HG03025 (cell line): ENCODE measurements around the gene ORMDL2.
"Not testable (repeated sequence)": the region's sequence is repeated elsewhere in the genome, so short reads cannot be mapped to it uniquely, and the experiment has no call there.

Experiments used
- ATAC-seq: cut with Tn5 transposase; IDR thresholded peaks from one replicate; pipeline ENCODE4 v1.9.1; 2021; ENCODE audit warnings: mild to moderate bottlenecking, moderate library complexity; ENCODE audit not compliant: unreplicated experiment, low FRiP score

The ORMDL2 gene

DNA sequence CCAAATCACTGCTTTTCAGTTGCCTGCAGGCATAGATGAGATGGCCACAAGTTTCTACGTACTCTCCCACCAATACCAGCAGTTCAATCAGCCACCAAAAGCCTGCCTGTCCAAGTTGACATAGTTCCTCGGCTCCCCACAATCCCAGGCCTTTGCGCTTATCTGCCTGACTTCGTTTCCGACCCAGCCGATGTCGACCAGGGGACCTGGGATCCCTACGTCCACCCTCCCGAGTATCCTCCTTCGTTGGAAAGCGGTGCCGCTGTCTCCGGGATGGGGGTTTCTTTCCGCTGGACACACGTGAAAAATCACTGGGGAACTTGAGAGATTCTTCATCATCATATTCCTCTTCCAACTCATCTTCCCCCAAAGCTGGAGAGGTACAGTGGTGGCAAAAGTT is 10.0 kb downstream of the ORMDL2 start:
- ATAC-seq: no peak

- no peak for ATAC-seq
These were observed 10.5 kb downstream of the ORMDL2 start for GRCh38 chr12:55828357-55828756.

DNA sequence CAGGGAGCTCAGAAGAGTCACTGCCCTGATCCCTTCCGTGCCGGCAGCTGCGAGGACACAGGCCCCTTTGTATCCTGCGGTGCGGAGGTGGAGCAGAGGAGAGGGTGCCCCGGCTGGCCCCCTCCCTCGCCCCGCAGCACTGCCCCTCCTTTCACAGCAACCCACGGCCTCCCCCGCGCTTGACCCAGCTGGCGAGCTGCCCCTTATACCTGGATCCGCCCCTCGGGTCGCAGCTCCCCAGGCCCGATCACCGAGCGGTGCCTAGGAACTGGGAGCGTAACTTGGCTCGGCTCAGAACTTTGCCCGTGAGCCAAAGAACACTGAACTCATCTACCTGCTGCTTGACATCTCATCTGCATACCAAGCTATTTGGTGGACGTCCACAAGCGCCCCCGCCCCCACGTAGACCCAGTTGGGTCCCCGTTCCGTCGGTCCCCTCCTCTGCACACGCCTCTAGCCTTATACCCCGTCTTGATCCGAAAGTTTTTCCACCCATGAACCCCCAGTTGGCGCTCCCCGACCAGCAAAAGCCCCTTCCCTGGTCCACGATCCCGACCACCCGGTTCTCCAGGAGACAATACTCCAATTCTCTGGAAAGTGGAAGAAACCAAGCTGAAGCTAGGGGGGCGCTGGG is 12.2 kb downstream of the ORMDL2 start:
- ATAC-seq: peak; percentile 20

GRCh38 chr12:55830601-55831446 is 13.0 kb downstream of the ORMDL2 start:
- no peak for ATAC-seq

GRCh38 chr12:55831447-55831815 is 13.6 kb downstream of the ORMDL2 start:
- no peak for ATAC-seq

- no peak for ATAC-seq
These were observed 15.2 kb downstream of the ORMDL2 start for GRCh38 chr12:55833056-55833455.

DNA sequence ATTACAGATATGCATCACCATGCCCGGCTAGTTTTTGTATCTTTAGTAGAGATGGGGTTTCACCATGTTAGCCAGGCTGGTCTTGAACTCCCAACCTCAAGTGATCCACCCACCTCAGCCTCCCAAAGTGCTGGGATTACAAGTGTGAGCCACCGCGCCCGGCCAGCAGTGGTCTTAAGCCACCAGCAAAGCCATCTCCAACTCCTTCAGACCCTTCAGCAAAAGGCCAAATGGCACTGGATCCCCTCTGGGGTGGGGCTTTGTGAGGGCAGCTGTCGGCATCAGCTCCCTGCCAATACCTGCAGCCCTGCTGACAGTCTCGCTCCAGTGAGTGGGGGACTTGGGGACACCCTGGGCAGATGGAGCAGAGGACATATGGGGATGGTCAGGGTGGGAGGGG is 16.6 kb downstream of the ORMDL2 start:
- ATAC-seq: not testable (repeated sequence)

DNA sequence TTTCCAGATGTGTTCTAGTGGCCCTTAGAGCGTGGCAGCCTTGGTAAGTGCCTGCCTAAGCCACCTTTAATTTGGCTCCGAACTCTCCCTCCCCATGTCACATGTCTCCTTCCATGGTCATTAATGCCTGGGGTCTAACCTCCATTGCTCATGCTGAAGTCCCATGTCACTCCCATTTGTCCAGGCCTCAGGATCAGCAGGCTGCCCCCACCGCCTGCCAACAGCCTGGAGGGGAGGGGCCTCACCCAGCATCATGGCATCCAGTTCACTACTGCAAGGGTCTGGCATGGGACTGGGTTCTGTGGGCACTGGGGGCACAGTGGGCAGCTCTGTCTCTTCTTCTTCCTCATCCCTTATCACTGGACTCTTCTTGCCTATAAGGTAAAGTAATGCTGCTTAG is 20.5 kb downstream of the ORMDL2 start:
- ATAC-seq: no peak

DNA sequence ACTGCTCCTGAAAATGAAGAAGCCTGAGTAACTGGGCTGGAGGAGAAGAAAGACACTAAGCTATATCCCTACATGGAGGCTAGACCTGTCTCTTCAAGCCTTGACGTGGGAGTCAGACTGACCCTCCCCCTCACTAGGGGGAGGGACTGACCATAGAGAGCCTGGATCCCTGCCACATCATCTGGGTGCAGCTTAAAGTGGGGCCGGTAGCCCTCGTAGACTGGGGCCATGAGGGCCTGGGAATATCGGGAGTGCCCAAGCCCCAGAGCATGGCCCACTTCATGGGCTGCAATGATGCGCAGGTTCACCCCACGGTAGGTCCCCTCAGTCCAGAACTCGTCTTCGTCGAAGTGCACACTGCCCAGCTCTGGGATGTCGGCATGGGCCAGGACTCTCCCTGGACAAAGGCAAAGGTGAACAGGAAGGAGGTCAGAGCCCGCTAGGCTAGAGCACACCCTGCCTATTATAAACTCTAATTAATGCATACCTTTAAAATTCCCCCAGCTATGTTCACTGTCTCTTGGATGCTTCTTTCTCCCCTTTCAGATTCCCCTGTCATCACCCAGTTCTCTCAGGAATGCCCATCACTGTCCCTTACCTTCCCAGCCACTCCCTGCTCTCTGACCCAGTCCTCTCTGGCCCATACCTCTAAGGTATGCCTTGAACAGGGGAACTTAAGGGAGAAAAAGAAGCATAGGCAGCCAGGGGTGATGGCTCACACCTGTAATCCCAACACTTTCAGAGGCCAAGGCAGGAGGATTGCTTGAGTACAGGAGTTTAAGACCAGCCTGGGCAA is 21.7 kb downstream of the ORMDL2 start:
- no peak for ATAC-seq

DNA sequence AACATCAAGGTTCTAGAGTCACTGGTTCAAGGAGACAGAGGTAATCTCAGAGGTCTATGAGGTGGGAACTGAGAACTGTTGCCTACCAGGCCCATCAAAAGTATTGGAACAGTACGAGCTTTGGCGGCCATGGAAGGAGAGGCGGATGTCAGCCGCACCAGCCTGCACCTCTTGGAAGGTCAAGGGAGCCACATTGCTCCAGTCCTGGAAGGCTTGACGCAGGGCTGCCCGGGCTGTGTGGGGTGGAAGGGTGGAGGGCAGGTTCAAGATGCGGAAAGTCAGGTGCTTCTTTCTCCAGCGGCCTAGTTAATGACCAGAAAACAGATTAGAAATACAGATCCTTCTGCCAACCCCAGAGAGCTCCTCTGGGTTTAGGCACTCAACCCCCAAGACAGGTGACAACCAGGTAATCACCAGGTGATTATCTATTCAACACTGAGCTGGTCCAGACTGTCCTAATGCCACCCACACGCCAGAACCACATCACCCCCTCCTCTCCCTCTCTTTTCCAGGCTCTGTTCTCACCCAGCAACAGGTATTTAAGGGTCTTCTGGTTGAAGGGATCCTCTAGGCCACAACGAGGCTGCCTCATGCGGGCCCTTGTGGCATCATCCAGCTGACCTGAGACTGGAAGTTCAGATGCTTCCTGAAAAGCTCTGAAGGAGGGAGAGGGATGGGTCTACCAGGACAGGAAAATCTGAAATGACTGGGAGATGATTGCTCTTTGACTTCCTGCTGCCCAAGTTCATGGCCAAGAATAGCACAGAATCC is 22.9 kb downstream of the ORMDL2 start:
- no peak for ATAC-seq

GRCh38 chr12:55842681-55843429 is 25.0 kb downstream of the ORMDL2 start, which contains the start of gene MMP19:
MMP19 (minus strand) TSS chr12:55842936; CDS start chr12:55842830, 106 bp downstream.
- ATAC-seq: no peak

GRCh38 chr12:55843431-55843830 is 25.6 kb downstream of the ORMDL2 start:
- ATAC-seq: no peak

GRCh38 chr12:55844961-55845360 is 27.1 kb downstream of the ORMDL2 start:
- no peak for ATAC-seq

DNA sequence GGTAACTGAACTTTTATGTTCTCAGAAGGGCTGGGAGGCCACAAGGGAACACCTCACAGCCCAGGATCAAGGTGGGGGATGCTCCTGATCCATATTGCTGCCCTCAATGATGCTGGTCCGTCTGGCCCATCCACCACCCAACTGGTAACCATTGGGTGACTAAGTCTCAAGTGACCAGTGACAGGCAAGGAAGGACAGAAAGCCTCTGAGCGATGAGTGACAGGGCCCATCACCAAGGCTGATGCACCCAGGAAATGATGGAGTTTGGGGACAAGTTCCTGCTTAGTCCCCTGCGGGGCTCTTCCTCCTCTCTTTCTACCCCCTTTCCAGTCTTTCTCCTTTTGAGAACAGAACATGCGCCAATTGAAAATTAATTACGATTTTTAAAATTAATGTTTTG is 27.5 kb downstream of the ORMDL2 start:
- ATAC-seq: no peak

DNA sequence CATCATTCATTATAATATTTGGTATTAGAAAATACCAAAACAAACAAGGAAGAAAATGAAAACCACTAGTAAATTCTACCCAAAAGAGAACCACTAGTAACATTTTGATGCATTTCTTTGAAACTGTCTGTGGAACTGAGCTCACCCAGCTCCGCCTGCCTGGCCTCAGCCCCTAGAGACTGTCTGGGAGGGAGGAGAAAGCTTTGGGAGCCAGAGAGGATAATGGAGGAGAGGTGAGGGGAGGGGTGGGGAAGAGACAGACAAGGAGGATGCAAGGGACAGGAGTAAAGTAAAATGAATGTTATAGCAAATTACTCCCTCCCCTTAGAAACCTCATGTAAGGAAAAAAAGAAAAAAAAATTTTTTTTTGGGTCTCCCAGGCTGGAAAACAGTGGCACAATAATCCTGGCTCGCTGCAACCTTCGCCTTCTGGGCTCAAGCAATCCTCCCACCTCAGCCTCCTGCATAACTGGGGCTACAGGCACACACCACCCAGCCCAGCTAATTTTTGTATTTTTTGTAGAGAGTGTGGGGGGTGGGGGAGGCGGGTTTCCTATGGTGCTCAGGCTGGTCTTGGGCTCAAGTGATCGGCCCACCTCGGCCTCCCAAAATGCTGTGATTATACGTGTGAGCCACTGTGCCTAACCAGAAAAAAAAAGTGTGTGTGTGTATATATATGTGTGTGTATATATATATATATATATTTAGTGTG is 28.1 kb downstream of the ORMDL2 start:
- no peak for ATAC-seq

- ATAC-seq: no peak
These were observed 29.2 kb downstream of the ORMDL2 start for GRCh38 chr12:55847033-55847432.

GRCh38 chr12:55847603-55848291 is 29.9 kb downstream of the ORMDL2 start:
- no peak for ATAC-seq

DNA sequence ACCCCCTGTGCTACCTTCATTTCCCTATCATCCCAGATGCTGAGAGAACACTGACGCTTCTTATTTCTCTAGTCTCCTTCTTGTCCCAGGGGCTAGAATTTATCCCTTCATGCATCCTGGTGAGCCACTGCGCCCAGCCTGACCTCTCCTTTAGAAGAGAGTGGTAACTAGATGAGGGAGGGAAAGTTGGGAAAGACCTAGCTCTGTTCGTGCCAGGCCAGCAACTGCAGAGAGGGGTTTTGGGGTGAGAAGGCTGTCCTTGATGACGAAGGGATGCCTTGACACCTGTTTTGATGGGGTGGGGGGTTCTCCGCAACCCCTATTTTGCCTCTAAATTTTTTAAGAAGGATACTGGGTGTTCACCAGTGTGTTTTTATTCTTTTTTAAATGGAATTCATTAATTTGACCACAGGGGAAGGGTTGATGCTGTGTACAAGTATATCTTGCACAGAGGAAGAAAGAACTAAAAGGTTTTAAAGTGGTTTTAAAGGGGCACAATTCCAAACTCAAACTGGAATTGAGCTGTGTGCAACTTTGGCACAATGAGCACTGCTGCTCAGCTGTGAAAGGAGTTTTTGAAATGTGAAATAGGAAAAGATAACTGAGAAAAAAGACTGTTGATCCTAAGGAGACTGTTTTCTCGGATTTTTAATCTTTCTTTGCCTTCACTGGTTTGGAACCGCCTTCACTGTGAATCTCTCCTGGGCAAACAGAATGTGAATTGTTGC is 31.9 kb downstream of the ORMDL2 start:
- no peak for ATAC-seq
